HCT116 (cell line): Measurements from ENCODE around the gene XRCC2. TPM values are rescaled to one million over a fixed set of nuclear protein-coding genes. Genes with fewer than 3 reads are reported as not detected.

Experiments
- ATAC-seq: fragments of 200-7000 bp; cut with Tn5 transposase; 2 replicates; pipeline ENCODE4 v1.9.1; 2020; ENCODE audit warnings: mild to moderate bottlenecking, moderate library complexity
- BruUV-seq: library from RNA; stranded (reverse); fragments of 400-500 nt; replicated peaks from 2 replicates; lab custom pipeline; 2021; lab: Mats Ljungman, UMichigan
- CTCF ChIA-PET: fragments of 300-600 bp; sonication (Branson Sonifier 250); formaldehyde crosslinking; loops from one replicate; lab custom pipeline; 2021; ENCODE audit warnings: antibody characterized with exemption; lab: Charles Lee
- POLR2A ChIA-PET: fragments of 300-600, 350-600 bp; sonication (Branson Sonifier 250); formaldehyde crosslinking; loops from one replicate; lab custom pipeline; 2021; ENCODE audit warnings: antibody characterized with exemption; lab: Charles Lee
- RAD21 ChIA-PET, 2 experiments: fragments of 300-600 bp; sonication (Branson Sonifier 250); formaldehyde crosslinking; loops; one replicate each; lab custom pipeline; 2023; ENCODE audit warnings: low total read pairs in 2 of 2; ENCODE audit not compliant: uncharacterized antibody in 2 of 2, unreplicated experiment in 2 of 2, low non-redundant PET in 1 of 2; lab: Charles Lee
- DNase-seq: peaks from one replicate; pipeline ENCODE4 v3.0.0-alpha.2; 2010; ENCODE audit warnings: low read depth, low spot score
- H2AFZ ChIP-seq: fragments of 200-600 bp; shearing (Covaris generic), sonication (generic); 2 replicates; pipeline ENCODE4 v1.6.1; 2017; ENCODE audit warnings: low read depth, mixed run types, mixed read lengths, antibody characterized with exemption, low read length; ENCODE audit not compliant: poor library complexity, severe bottlenecking
- H3K27ac ChIP-seq: 2 replicates; pipeline ENCODE4 v1.5.1; 2012; ENCODE audit warnings: low read depth, low read length
- H3K27me3 ChIP-seq: fragments of 200-600 bp; sonication (generic); 2 replicates; pipeline ENCODE4 v1.6.1; 2016; ENCODE audit warnings: mixed run types, low read length, mixed read lengths; ENCODE audit not compliant: insufficient read depth
- H3K36me3 ChIP-seq, 2 experiments: fragments of 200-500 bp in 1 of 2; fragments of 200-600 bp in 1 of 2; sonication (Bioruptor generic) in 1 of 2; sonication (generic) in 1 of 2; 2 replicates each; pipeline versions ENCODE4 v1.5.1 to v1.6.1; 2014 to 2016; ENCODE audit warnings: low read length in 2 of 2, inconsistent platforms in 1 of 2, mixed read lengths in 1 of 2, mixed run types in 1 of 2; ENCODE audit not compliant: insufficient read depth in 2 of 2, control insufficient read depth in 1 of 2
- H3K4me1 ChIP-seq, 2 experiments: fragments of 200-600 bp in 1 of 2; sonication (generic) in 1 of 2; 2 replicates each; pipeline versions ENCODE4 v1.5.1 to v1.6.1; 2012 to 2017; ENCODE audit warnings: low read length in 2 of 2, inconsistent platforms in 1 of 2, mild to moderate bottlenecking in 1 of 2, mixed read lengths in 1 of 2, mixed run types in 1 of 2, moderate library complexity in 1 of 2; ENCODE audit not compliant: insufficient read depth in 2 of 2, control insufficient read depth in 1 of 2
- H3K4me2 ChIP-seq: fragments of 200-600 bp; sonication (generic); 2 replicates; pipeline ENCODE4 v1.6.1; 2017; ENCODE audit warnings: mixed run types, low read length, mixed read lengths
- H3K4me3 ChIP-seq, 2 experiments: fragments of 200-600 bp in 1 of 2; sonication (generic) in 1 of 2; replicated peaks in 1 of 2; 2 replicates each; pipeline ENCODE4 v1.5.1; 2011 to 2016; ENCODE audit warnings: low read length in 2 of 2, control low read depth in 1 of 2, low read depth in 1 of 2, mild to moderate bottlenecking in 1 of 2, mixed read lengths in 1 of 2, mixed run types in 1 of 2
- H3K79me2 ChIP-seq: fragments of 200-600 bp; sonication (generic); 2 replicates; pipeline ENCODE4 v1.6.1; 2017; ENCODE audit warnings: mild to moderate bottlenecking, mixed run types, low read length, moderate library complexity, mixed read lengths; ENCODE audit not compliant: insufficient read depth
- H3K9ac ChIP-seq: fragments of 200-600 bp; sonication (generic); 2 replicates; pipeline ENCODE4 v1.6.1; 2016; ENCODE audit warnings: low read length, mixed read lengths
- H3K9me2 ChIP-seq: fragments of 200-600 bp; sonication (generic), shearing (Covaris generic); 2 replicates; pipeline ENCODE4 v1.6.1; 2017; ENCODE audit warnings: mixed run types, mild to moderate bottlenecking, moderate library complexity; ENCODE audit not compliant: insufficient read depth
- H3K9me3 ChIP-seq, 2 experiments: fragments of 200-500 bp in 1 of 2; fragments of 200-600 bp in 1 of 2; sonication (Bioruptor generic) in 1 of 2; sonication (generic) in 1 of 2; 2 replicates each; pipeline ENCODE4 v1.6.1; 2014 to 2017; ENCODE audit warnings: low read length in 2 of 2, mixed read lengths in 2 of 2, inconsistent platforms in 1 of 2, low read depth in 1 of 2, mild to moderate bottlenecking in 1 of 2, mixed run types in 1 of 2, moderate library complexity in 1 of 2; ENCODE audit not compliant: control insufficient read depth in 1 of 2, insufficient read depth in 1 of 2
- H4K20me1 ChIP-seq: fragments of 200-600 bp; sonication (generic), shearing (Covaris generic); 2 replicates; pipeline ENCODE4 v1.6.1; 2017; ENCODE audit warnings: mixed run types, mild to moderate bottlenecking, moderate library complexity; ENCODE audit not compliant: insufficient read depth
- CBX3 ChIP-seq: IDR thresholded peaks from 2 replicates; pipeline ENCODE4 v1.6.1; 2012; ENCODE audit warnings: low read depth
- CTCF ChIP-seq, 3 experiments: fragments of 200-600 bp in 1 of 3; sonication (generic) in 1 of 3; IDR thresholded peaks in 2 of 3; conservative IDR thresholded peaks in 1 of 3; 2 replicates each; pipeline ENCODE4 v1.5.1; 2012 to 2017; ENCODE audit warnings: low read depth in 2 of 3, low read length in 2 of 3, antibody characterized with exemption in 1 of 3, borderline replicate concordance in 1 of 3, control low read depth in 1 of 3, mild to moderate bottlenecking in 1 of 3, mixed read lengths in 1 of 3, mixed run types in 1 of 3, moderate library complexity in 1 of 3; ENCODE audit not compliant: insufficient read depth in 1 of 3
- EGR1 ChIP-seq: IDR thresholded peaks from 2 replicates; pipeline ENCODE4 v1.6.1; 2012; ENCODE audit warnings: low read depth
- ELF1 ChIP-seq: IDR thresholded peaks from 2 replicates; pipeline ENCODE4 v1.6.1; 2012; ENCODE audit warnings: low read depth, borderline replicate concordance
- EZH2 ChIP-seq: fragments of 200-600 bp; sonication (generic); IDR thresholded peaks from 2 replicates; pipeline ENCODE4 v1.6.1; 2017; ENCODE audit warnings: antibody characterized with exemption, mixed run types
- FOSL1 ChIP-seq: IDR thresholded peaks from 2 replicates; pipeline ENCODE4 v1.6.1; 2012; ENCODE audit warnings: low read depth
- JUND ChIP-seq: IDR thresholded peaks from 2 replicates; pipeline ENCODE4 v1.6.1; 2012
- POLR2A ChIP-seq: IDR thresholded peaks from 2 replicates; pipeline ENCODE4 v1.7.0; 2011; ENCODE audit warnings: borderline replicate concordance; ENCODE audit not compliant: insufficient read depth, insufficient read length; ENCODE audit errors: extremely low read depth
- POLR2AphosphoS5 ChIP-seq: IDR thresholded peaks from 2 replicates; pipeline ENCODE4 v1.6.1; 2011; ENCODE audit warnings: mild to moderate bottlenecking, low read depth, low read length, moderate library complexity
- RAD21 ChIP-seq: IDR thresholded peaks from 2 replicates; pipeline ENCODE4 v1.6.1; 2012; ENCODE audit warnings: low read depth, mild to moderate bottlenecking
- SIN3A ChIP-seq: IDR thresholded peaks from 2 replicates; pipeline ENCODE4 v1.6.1; 2012; ENCODE audit warnings: low read depth
- SRF ChIP-seq: IDR thresholded peaks from 2 replicates; pipeline ENCODE4 v1.6.1; 2012; ENCODE audit warnings: low read depth
- TCF7L2 ChIP-seq: IDR thresholded peaks from 2 replicates; pipeline ENCODE4 v1.7.0; 2011; ENCODE audit warnings: borderline replicate concordance, inconsistent platforms; ENCODE audit not compliant: insufficient read depth, insufficient read length; ENCODE audit errors: extremely low read depth
- YY1 ChIP-seq: IDR thresholded peaks from 2 replicates; pipeline ENCODE4 v1.6.1; 2011; ENCODE audit warnings: low read length, low read depth, moderate library complexity, mild to moderate bottlenecking; ENCODE audit not compliant: insufficient replicate concordance; ENCODE audit errors: extremely low read depth
- ZFX ChIP-seq: fragments of 450-650 bp; IDR thresholded peaks from 2 replicates; pipeline ENCODE4 v1.6.1; 2017
- ZNF274 ChIP-seq: fragments of 200-500 bp; sonication (Bioruptor generic); IDR thresholded peaks from 2 replicates; pipeline ENCODE4 v1.6.1; 2014; ENCODE audit warnings: mild to moderate bottlenecking, low read depth, low read length, inconsistent platforms
- intact Hi-C: fragments of 100-400 bp; cut with micrococcal nuclease; formaldehyde crosslinking; loops from 2 replicates; pipeline ENCODE4 v1.10.0; 2022
- total RNA-seq: library from RNA; stranded (reverse); gene quantifications from one replicate; pipeline ENCODE4 v1.2.1, GENCODE V29; 2021; ENCODE audit not compliant: unreplicated experiment
- TF ChIP-seq, protein P1 (sequence below): IDR thresholded peaks from 2 replicates; pipeline ENCODE4 v1.6.1; 2011; ENCODE audit warnings: mild to moderate bottlenecking, low read length, moderate library complexity; ENCODE audit not compliant: insufficient replicate concordance; ENCODE audit errors: extremely low read depth
- TF ChIP-seq, protein P2 (sequence below): IDR thresholded peaks from 2 replicates; pipeline ENCODE4 v1.6.1; 2012
- TF ChIP-seq, protein P3 (sequence below): IDR thresholded peaks from 2 replicates; pipeline ENCODE4 v1.6.1; 2012; ENCODE audit warnings: low read depth

The XRCC2 gene
- total RNA-seq, 1 experiment from 2014 or later, result 14.8 TPM

GRCh38 chr7:152663148-152663740 is 12.7 kb downstream of the XRCC2 start:
- no TSS peak for BruUV-seq
- Histone ChIP-seq H2AFZ (no peak overlapping the region), H3K4me3 (no peak overlapping the region), H3K27ac (no peak overlapping the region), H3K36me3 (peaks cover 12 to 30% of the 10 kb centered on the region in 2 experiments; a peak in 2 of 4 replicates)
- ChIA-PET POLR2A (no interaction called here), CTCF (no interaction called here)
- ATAC-seq, result no peak
- intact Hi-C loops, result no loop called here
- TF ChIP-seq EZH2 (no peak), EGR1 (no peak), POLR2AphosphoS5 (no peak), CTCF (IDR thresholded peaks at IDR 0.05 in 2 of 3, conservative IDR thresholded peaks at IDR 0.05 in 1 of 3; ENCODE audit: borderline replicate concordance in 1 of 3, insufficient read depth in 1 of 3, low read depth in 2 of 3, low read length in 2 of 3) (no peak), YY1 (no peak), ZFX (no peak), FOSL1 (no peak), JUND (no peak), SRF (no peak), ELF1 (no peak), RAD21 (no peak), POLR2A (no peak), ZNF274 (no peak), TCF7L2 (no peak), SIN3A (no peak), CBX3 (no peak)
- TF ChIP-seq, protein P1, sequence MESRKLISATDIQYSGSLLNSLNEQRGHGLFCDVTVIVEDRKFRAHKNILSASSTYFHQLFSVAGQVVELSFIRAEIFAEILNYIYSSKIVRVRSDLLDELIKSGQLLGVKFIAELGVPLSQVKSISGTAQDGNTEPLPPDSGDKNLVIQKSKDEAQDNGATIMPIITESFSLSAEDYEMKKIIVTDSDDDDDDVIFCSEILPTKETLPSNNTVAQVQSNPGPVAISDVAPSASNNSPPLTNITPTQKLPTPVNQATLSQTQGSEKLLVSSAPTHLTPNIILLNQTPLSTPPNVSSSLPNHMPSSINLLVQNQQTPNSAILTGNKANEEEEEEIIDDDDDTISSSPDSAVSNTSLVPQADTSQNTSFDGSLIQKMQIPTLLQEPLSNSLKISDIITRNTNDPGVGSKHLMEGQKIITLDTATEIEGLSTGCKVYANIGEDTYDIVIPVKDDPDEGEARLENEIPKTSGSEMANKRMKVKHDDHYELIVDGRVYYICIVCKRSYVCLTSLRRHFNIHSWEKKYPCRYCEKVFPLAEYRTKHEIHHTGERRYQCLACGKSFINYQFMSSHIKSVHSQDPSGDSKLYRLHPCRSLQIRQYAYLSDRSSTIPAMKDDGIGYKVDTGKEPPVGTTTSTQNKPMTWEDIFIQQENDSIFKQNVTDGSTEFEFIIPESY, result no peak
- TF ChIP-seq, protein P2, sequence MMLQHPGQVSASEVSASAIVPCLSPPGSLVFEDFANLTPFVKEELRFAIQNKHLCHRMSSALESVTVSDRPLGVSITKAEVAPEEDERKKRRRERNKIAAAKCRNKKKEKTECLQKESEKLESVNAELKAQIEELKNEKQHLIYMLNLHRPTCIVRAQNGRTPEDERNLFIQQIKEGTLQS, result no peak
- TF ChIP-seq, protein P3, sequence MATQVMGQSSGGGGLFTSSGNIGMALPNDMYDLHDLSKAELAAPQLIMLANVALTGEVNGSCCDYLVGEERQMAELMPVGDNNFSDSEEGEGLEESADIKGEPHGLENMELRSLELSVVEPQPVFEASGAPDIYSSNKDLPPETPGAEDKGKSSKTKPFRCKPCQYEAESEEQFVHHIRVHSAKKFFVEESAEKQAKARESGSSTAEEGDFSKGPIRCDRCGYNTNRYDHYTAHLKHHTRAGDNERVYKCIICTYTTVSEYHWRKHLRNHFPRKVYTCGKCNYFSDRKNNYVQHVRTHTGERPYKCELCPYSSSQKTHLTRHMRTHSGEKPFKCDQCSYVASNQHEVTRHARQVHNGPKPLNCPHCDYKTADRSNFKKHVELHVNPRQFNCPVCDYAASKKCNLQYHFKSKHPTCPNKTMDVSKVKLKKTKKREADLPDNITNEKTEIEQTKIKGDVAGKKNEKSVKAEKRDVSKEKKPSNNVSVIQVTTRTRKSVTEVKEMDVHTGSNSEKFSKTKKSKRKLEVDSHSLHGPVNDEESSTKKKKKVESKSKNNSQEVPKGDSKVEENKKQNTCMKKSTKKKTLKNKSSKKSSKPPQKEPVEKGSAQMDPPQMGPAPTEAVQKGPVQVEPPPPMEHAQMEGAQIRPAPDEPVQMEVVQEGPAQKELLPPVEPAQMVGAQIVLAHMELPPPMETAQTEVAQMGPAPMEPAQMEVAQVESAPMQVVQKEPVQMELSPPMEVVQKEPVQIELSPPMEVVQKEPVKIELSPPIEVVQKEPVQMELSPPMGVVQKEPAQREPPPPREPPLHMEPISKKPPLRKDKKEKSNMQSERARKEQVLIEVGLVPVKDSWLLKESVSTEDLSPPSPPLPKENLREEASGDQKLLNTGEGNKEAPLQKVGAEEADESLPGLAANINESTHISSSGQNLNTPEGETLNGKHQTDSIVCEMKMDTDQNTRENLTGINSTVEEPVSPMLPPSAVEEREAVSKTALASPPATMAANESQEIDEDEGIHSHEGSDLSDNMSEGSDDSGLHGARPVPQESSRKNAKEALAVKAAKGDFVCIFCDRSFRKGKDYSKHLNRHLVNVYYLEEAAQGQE, result no peak
- TF ChIP-seq, all 23 proteins: peak for 0
- Histone ChIP-seq H3K9ac (no peak overlapping the region), H4K20me1 (peaks cover 13% of the 10 kb centered on the region; the same call in 1 of the 2 replicates), H3K9me2 (no peaks in the 10 kb centered on the region), H3K27me3 (no peaks in the 10 kb centered on the region), H3K79me2 (peaks cover 98% of the 10 kb centered on the region), H3K4me1 (no peaks in the 10 kb centered on the region), H3K4me2 (no peak overlapping the region), H3K9me3 (no peaks in the 10 kb centered on the region)
- DNase-seq, result no peak
- RAD21 ChIA-PET, result no interaction called here
